Glutamatergic neuron (in vitro differentiated cells): ENCODE measurements around the gene LENEP. TPM values are rescaled to one million over a fixed set of nuclear protein-coding genes. Genes with fewer than 3 reads are reported as not detected.
A peak's percentile ranks its signal among the peaks of the same experiment; 100 is the strongest.

Experiments
- DNase-seq: peaks from one replicate; pipeline ENCODE4 v3.0.0; 2022
- H3K27ac Mint-ChIP-seq: one replicate; pipeline ENCODE4 v1.8.0; 2020; ENCODE audit warnings: mild to moderate bottlenecking, mixed read lengths, inconsistent platforms; ENCODE audit not compliant: unreplicated experiment
- H3K27me3 Mint-ChIP-seq: one replicate; pipeline ENCODE4 v1.8.0; 2020; ENCODE audit warnings: mild to moderate bottlenecking, moderate library complexity, mixed read lengths, inconsistent platforms; ENCODE audit not compliant: unreplicated experiment
- H3K36me3 Mint-ChIP-seq: one replicate; pipeline ENCODE4 v1.8.0; 2020; ENCODE audit warnings: mild to moderate bottlenecking, mixed read lengths, inconsistent platforms; ENCODE audit not compliant: unreplicated experiment
- H3K4me1 Mint-ChIP-seq: one replicate; pipeline ENCODE4 v1.8.0; 2020; ENCODE audit warnings: mild to moderate bottlenecking, low read depth, mixed read lengths, inconsistent platforms; ENCODE audit not compliant: unreplicated experiment
- H3K4me3 Mint-ChIP-seq: one replicate; pipeline ENCODE4 v1.8.0; 2020; ENCODE audit warnings: mild to moderate bottlenecking, mixed read lengths, inconsistent platforms; ENCODE audit not compliant: unreplicated experiment
- H3K9me3 Mint-ChIP-seq: one replicate; pipeline ENCODE4 v1.8.0; 2020; ENCODE audit warnings: mild to moderate bottlenecking, moderate library complexity, mixed read lengths, inconsistent platforms; ENCODE audit not compliant: unreplicated experiment
- total RNA-seq: library from RNA; stranded (reverse); fragmentation: NEBNext Ultra II Directional; extraction: Animal tissue kit (Norgen Biotek cat#: 25700); gene quantifications from one replicate; pipeline ENCODE4 v1.2.1, GENCODE V29; 2021; ENCODE audit not compliant: unreplicated experiment
- TF ChIP-seq, protein P1 (sequence below): fragments of 200-600 bp; sonication (generic); IDR thresholded peaks from one replicate; pipeline ENCODE4 v1.5.0; 2021; ENCODE audit not compliant: partially characterized antibody, unreplicated experiment

The LENEP gene
- total RNA-seq, 1 donor from 2014 or later: 1.3 TPM

DNA sequence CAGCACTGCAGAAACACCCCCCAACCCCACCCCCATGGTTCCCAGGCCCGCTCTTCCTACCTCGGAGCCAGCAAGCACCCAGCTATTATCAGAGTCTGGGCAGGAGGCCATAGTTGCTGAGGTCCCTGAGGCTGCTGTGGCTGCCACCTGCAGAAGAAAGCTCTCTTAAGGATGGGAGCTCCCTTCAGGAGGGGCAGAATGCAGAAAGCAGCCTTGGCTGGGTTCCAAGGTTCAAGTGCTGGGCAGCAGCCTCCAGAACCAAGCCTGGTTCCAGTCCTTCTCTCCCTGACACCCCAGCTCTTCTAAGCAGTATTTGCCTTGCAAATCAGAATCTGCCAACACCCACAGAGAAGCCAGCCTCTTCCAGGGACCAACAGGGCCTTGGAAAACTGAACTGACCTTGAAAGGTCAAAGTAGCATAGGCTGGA lies 39.8 kb upstream of the LENEP start:
- Mint-ChIP-seq H3K36me3 (no peaks in the 10 kb centered on the region), H3K4me3 (peak overlapping the region; percentile 64)

DNA sequence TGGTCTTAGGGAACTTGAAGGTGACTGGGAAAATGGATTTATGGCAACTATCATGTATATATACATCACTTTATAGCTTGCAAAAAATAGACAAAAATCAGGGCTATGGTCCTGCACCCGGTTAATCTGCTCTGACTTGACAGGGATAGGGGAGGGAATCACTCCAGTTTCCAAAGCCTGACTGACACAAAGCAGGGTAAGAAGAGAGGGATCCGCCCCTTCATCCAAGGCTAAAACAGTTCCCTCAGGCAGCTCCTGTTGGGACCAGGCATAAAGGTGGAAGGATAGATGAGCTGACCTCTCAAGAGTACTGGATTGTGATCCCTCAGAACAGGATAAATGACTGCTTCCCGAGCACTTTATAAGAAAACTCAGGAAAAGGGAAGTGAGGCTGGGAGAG lies 38.8 kb upstream of the LENEP start:
- Mint-ChIP-seq H3K9me3 (peaks cover 10% of the 10 kb centered on the region), H3K27me3 (peaks cover 9% of the 10 kb centered on the region), H3K27ac (peak overlapping the region; percentile 97), H3K4me3 (peak overlapping the region; percentile 99), H3K4me1 (peaks cover 48% of the 10 kb centered on the region), H3K36me3 (no peaks in the 10 kb centered on the region)
- no peak for DNase-seq
- TF ChIP-seq, protein P1, sequence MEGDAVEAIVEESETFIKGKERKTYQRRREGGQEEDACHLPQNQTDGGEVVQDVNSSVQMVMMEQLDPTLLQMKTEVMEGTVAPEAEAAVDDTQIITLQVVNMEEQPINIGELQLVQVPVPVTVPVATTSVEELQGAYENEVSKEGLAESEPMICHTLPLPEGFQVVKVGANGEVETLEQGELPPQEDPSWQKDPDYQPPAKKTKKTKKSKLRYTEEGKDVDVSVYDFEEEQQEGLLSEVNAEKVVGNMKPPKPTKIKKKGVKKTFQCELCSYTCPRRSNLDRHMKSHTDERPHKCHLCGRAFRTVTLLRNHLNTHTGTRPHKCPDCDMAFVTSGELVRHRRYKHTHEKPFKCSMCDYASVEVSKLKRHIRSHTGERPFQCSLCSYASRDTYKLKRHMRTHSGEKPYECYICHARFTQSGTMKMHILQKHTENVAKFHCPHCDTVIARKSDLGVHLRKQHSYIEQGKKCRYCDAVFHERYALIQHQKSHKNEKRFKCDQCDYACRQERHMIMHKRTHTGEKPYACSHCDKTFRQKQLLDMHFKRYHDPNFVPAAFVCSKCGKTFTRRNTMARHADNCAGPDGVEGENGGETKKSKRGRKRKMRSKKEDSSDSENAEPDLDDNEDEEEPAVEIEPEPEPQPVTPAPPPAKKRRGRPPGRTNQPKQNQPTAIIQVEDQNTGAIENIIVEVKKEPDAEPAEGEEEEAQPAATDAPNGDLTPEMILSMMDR: no peak

More for the DNA sequence above, 39.8 kb upstream of the LENEP start:
- Mint-ChIP-seq H3K4me1 (peaks cover 48% of the 10 kb centered on the region), H3K27ac (no peak overlapping the region), H3K27me3 (peaks cover 10% of the 10 kb centered on the region), H3K9me3 (peaks cover 10% of the 10 kb centered on the region)
- no peak for DNase-seq
- TF ChIP-seq, protein P1: no peak

DNA sequence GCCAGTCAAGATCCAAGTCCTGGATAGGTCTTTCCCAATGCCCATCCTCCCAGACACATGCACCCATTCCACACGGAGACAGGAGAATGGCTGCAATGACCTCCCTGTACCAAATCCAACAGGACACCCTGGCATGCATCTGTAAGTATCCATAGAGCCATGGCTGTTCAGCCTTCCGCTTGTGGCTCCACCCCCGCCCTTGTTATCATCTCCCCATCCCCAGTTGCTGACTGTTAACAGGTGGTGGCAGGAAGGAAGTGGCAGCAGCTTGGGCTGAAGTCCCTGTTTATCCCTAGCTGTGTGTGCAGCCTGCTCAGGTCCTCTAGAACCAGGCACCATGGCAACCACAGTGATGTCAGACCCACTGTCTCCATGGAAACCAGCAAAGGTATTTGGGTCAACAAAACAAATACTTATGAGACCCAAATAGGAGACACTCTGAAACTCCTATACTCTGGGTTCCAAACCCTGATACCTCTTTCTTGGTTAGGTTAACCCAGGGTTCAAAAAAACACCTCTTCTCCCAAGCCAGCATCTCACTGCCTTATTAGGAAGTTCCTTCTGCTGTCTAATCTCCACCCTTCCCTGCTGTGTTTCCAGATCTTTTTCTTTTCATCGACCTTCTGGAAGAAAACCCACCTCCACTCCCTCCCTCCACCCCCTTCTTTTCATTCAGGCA lies 38.2 kb upstream of the LENEP start:
- TF ChIP-seq, protein P1: no peak
- Mint-ChIP-seq H3K9me3 (peaks cover 10% of the 10 kb centered on the region), H3K4me1 (peaks cover 48% of the 10 kb centered on the region), H3K4me3 (peak overlapping the region; percentile 99), H3K36me3 (no peaks in the 10 kb centered on the region), H3K27ac (peak overlapping the region; percentile 97), H3K27me3 (peaks cover 9% of the 10 kb centered on the region)
- peak; percentile 60 for DNase-seq

DNA sequence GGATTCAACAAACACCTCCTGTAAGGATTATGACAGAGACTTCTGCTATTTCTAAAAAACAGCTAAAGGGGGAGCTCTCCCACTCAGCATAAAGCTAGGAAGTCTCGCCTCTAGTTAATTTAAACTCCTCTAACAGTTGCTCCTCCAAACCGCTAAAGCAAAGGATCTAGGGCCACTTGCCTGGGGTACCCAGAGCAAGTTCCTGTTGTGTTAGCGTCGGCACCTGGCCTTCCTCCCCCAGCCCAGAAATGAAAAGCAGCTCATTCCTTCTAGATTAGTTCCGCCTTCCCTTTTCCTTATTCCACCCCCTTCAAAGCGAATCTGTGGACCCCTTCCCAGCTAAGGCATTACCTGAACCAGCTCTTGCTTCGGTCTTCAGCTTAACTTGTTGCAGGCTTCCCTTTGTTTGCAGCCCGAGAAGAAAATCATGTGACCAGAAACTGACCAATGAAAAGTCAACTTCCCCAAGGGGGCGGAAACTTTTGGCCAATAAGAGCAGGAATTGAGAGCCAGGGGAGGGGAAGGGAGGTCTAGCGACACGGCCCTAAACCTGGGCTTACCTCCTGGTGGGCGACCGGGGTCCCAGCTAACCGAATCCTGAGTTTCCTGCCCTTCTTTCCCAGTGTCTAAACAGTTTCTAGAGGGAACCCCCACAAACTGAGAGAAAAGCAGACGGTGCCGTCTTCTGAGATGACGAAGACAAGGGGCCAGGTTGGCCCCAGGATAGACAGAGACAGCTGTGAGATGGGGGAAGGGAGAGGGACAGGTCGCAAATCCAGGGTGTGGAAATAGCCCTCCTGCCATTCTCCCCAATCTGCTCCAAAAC lies 37.5 kb upstream of the LENEP start, which contains the start of gene PBXIP1:
PBXIP1 (minus strand) TSS at position 382 of the 826 bp plus-strand sequence. CDS start 2,378 bp downstream, outside the sequence.
- Mint-ChIP-seq H3K27me3 (peaks cover 6% of the 10 kb centered on the region), H3K4me3 (peak within 1 kb of the TSS; percentile 99), H3K4me1 (peaks cover 52% of the 10 kb centered on the region), H3K36me3 (no peaks in the 10 kb centered on the region), H3K27ac (peak within 1 kb of the TSS; percentile 97), H3K9me3 (peaks cover 10% of the 10 kb centered on the region)
- TF ChIP-seq, protein P1: no peak
- peak; percentile 68 for DNase-seq
